HG03354 (cell line): Measurements from ENCODE around the gene DIMT1.

Experiments used
- ATAC-seq: cut with Tn5 transposase; IDR thresholded peaks from one replicate; pipeline ENCODE4 v1.9.1; 2021; ENCODE audit warnings: mild to moderate bottlenecking; ENCODE audit not compliant: unreplicated experiment, poor library complexity, severe bottlenecking

Gene DIMT1

DNA sequence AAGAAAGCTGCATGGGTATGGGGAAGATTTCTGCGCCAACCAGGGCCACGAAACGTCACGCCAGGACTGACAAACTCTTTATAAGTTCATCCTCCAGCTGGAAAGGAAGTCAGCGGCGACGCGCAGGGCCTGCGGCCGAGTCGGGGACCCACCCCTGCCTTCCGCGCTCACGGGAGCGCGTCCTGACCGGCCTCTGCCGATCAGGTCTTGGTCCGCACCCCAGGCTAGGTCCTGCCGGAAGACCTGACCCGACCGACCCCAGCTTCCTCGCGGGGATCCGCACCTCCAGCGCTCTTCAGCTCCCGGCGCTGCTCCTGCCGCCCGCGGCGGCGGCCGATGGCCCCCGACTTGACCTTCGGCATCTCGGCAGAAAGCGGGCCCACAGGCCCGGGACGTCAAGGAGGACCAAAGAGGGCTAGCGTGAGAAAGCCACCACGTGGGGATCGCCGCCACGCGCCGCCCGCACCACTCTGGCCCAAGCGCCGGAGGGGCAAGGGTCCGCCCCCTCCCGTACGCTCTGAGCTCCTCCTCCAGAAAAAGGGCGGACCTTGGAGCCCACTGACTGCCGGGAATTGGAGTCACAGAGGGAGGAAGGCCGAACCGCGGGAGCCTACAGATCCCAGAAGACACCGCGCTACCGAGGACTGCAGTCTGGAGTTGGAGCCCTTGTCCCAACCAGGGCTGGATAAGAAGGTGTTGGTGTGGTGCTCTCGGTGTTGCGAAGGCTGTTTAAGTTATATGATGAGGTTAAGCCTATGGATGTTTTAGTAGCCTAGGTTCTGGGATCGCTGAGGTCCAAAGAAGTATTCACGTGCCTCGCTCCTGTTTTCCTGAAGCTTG is at the start of gene DIMT1:
Gene DIMT1, minus strand, starts transcription at position 495 of the 840 bp plus-strand sequence. Its CDS starts 133 bp downstream, at position 362.
- ATAC-seq: peak; percentile 97

DNA sequence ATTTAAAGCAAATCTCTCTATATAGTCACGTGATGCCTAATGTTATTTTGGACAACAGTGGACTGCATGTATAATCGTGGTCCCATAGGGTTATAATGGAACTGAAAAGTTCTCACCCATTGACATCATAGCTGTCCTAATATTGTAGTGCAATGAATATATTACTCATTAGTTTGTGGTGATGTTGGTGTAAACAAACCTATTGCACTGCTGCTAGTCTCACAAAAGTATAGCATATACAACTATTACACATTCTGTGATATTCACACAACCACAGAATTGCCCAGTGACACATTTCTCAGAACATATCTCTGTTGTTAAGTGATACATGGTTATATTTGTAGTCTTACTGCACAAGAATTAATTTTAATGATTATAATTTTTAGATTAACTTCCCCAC is 46.6 kb upstream of the DIMT1 start:
- ATAC-seq: no peak

DNA sequence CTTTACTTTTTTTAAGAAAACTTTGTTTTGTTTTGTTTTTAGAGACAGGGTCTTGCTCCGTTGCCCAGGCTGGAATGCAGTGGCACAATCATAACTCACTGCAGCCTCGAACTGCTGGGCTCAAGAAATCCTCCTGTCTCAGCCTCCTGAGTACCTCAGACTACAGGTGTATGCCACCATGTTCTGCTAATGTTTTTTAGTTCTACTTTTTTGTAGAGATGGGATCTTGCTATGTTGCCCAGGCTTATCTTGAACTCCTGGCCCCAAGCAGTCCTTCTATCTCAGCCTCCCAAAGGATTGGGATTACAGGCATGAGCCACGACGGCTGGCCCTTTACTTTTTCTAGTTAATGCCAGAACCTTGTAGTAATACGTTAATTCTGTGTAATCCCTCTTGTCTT is 44.8 kb upstream of the DIMT1 start:
- no peak for ATAC-seq

DNA sequence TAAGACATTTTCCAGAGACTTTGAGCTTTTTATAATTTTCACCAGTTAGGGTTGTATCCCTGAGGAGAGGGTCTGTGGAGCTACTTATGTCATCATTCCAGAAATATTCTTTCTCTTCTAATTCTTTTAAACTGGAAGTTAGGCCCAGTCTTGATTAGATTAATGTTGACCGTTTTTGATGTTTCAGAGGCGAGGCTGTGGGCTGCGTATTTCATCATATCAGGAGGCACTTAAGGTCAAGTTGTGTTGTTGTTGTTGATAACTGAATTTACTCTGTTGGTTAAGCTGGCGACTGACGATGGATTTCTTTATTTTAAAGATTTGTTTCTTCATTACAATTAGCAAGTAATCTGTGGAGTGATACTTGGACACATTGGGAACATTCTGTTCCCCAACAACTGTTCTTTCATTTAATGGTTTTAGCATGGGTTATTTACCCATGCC is 28.9 kb upstream of the DIMT1 start:
- no peak for ATAC-seq

DNA sequence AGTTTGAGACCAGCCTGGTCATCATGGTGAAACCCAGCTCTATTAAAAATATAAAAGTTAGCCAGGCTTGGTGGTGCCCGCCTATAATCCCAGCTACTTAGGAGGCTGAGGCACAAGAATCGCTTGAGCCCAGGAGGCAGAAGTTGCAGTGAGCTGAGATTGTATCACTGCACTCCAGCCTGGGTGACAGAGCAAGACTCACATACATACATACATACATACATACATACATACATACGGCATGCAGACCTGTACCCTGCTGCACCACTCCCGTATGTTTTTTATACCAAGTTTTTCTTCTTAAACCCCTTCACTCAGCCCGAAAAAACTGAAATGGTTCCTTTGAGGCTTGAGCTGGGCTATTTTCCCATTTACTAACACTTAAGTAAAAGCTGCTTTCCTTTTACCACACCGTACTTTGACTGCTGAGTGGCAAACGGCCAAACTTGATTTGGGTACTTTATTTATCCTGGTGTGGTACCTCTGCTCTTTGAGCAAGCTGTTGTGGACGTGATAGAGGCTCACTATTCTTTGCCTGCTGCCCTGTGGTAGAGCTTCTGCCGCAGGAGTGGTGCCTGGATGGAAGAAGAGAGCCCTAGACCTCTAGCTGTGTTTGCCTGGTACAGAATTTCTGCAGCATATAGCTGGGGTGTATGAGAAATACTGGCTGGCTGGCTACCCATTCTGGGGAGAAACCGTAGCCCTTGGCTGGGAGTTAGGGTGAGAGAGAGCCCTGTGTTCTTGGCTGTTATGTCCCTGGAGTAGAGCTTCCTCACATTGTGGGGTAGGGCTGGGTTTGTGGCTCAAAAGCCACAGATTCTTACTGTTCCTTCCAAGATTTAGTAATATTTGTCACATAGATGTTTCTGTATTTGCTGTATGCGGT is 28.3 kb upstream of the DIMT1 start:
- ATAC-seq: no peak

DNA sequence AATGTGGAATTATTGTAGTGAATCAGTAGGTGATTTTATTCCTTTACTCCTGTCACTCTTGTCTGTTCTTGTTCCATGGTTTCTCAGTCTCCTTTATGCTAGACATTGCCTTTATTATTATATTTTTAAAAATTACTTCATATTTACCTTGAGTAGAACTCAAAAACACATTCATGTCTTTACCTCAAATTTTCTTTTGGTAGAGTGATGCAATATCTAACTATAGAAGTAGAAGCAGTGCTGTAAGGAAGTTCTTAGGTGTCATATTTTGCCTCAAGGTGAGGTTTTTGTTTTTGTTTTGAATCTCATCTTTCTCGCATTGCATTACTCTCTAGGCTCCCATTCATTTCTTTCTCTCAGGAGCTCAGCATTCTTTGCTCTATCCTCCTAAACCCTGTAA is 21.1 kb upstream of the DIMT1 start:
- ATAC-seq: no peak

DNA sequence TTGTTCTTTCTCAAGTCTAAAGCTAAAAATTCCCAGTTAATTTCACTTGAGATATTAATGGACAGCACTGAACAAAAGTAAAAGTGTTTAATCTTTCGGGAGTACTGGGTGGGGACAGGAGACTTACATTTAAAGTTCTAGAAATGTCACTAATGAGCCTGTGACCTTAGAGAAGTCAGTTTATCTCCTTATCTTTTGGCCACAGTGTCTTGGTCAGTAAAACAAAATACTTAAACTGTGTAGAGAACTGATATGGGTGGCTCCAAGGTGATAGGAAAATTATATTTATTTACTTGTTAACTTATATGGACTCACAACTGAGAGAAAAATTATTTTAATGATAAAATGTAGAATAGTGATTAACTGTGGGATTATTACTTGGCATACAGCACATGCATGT is 17.7 kb upstream of the DIMT1 start:
- no peak for ATAC-seq

DNA sequence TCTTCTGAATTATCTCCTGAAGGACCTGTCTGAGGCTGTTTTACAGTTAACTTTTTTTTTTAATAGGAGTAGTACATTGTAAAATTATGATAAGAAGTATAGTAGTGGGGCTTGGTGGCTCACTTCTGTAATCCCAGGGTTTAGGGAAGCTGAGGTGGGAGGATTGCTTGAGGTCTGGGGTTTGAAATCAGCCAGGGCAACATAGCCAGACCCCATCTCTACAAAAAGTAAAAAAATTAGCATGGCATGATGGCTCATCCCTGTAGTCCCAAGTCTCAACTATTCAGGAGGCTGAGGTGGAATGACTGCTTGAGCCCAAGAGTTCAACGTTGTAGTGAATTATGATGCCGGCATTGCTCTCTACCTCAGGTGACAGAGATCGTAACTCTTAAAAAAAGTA is 15.9 kb upstream of the DIMT1 start:
- ATAC-seq: no peak

DNA sequence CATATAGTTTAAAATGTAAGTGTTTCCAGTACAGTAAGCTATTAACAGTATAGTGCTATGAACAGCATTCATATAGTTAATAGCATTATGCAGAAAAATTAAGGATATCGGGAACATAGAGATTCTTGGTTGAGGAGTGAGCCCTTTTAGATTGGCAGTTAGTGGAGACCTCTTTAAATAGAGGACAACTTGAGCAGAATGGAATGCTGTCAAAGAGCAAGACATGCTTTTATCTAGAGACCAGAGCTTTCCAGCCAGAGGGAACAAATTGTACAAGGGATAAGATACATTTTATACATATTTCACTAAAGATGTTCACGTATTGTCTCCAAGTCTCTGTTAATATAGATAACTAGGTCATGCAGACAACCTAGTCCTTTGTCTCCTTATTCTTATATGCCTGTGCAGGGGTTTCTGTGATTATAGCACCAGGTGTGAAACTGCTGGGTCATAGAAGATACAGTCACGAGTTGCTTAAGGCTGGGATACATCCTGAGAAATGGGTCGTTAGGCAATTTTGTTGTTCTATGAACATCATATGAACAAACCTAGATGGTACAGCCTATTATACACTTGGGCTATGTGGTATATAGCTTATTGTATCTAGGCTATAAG is 14.9 kb upstream of the DIMT1 start:
- no peak for ATAC-seq

DNA sequence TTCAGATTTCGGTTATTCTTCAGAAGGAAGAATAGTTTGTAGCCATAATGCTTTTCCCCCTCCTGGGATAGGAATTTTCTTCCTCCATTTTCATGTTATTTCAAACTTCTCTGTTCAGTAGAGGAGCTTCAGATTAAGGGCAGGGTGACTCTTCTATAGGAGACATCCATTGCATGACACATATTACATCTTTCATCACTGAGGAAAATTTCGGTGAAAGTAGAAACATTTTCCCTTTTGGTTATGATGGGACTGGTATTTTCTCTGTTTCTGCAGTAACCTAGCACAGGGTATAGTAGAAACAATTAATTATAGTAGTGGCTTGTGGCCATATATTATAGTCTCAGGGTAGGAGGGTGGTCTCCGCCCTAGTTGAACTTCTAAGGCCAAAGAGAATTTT is 10.0 kb upstream of the DIMT1 start:
- no peak for ATAC-seq

DNA sequence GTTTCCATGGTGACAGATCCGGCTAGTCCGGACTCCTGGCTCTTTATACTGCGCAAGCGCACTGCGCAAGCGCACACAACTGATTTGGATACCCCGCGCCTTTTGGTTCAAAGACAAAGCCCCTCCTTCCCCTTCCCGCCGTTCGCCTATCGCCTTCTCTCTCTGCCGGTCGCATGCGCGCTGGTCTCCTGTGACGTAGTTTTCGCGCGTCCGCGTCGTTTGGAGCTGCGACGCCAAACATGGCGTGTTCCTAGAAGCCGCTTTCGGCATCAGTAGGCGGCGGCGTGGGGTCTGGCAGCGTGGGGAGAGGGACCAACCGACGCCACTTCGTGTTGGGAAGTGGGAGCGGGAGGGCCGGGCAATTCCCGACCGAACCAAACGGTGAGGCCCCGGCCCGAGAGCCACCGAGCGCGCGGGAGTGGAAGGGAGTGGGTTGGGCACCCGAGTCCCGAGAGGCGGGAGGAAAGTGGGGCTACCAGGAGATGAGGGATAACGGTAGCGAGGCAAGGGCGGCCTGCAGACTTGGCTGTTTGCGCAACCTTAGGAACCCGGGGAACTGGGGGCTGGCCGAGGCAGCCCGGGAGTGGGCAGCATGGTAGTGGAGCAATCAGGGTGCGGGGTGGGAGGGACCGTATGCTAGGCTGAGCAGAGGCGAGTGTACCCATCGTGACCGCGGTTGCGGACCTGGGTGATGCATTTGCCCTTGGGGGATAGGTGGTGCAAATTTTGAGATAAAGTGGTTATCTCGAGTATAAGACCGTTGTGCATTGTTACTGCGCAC is 9.0 kb upstream of the DIMT1 start, which contains the start of gene IPO11:
Gene IPO11, plus strand, starts transcription at position 215 of the 781 bp plus-strand sequence. CDS start 24,517 bp downstream, outside the sequence.
- peak; percentile 95 for ATAC-seq

DNA sequence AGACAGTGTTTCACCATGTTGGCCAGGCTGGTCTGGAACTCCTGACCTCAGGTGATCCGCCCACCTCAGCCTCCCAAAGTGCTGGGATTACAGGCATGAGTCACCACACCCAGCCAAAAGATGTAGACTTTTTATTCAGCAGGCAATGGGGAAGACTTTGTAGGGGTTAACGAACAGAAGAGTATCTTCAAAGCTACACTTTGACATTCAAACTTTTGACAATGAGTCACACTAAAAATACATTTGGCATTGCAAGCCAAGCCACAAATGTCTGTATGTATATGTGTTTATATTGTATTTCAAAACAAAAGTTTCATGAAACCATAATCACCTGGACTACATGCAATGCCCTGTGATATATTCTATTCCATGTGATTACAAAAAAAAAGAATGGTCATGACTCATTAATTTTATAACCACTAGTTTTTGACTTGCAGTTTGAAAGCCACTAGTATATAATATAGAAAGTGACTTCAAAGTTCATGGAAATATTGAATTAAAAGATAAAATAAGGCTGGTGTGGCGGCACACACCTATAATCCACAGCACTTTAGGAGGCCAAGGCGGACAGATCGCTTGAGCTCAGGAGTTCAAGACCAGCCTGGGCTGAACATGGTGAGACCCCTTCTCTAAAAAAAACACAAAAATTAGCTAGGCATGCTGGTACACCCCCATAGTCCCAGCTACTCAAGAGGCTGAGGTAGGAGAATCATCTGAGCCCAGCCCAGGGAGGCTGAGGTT is 8.3 kb downstream of the DIMT1 start:
- ATAC-seq: no peak

DNA sequence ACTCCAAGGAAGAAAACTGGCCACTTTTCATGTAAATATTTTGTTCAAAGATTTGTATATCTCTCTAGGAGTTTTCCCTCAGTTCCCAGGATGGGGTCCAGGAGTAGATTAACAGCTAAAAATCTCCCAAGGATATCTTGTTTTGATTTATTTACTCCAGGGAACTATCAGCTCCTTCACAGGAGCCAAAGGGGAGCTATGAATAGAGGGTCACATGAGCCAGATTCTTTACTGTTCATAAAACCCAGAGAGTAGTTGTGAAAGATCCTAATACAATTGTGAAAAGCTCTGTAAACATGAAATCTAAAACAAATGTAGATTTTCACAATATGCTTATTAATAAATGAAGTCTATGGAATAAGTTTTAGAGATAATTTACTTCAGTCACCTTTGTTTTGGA is 16.9 kb downstream of the DIMT1 start:
- ATAC-seq: no peak

DNA sequence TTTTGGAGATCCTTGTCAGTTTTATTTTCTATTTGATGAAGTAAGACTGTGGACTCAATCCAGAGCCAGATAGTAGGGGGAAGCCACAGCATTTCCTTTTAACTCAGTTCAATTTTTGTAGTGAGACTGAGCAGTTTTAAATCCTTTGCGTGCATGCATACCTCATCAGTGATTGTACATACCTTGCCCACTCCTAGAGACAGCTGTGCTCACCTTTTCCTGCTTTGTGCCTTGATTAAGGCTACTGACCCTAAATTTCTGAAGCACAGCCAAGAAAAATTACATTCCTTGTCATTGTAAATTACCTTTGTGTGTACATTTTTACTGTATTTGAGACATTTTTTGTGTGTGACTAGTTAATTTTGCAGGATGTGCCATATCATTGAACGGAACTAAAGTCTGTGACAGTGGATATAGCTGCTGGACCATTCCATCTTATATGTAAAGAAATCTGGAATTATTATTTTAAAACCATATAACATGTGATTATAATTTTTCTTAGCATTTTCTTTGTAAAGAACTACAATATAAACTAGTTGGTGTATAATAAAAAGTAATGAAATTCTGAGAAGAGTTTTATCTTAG is 17.8 kb downstream of the DIMT1 start:
- no peak for ATAC-seq

DNA sequence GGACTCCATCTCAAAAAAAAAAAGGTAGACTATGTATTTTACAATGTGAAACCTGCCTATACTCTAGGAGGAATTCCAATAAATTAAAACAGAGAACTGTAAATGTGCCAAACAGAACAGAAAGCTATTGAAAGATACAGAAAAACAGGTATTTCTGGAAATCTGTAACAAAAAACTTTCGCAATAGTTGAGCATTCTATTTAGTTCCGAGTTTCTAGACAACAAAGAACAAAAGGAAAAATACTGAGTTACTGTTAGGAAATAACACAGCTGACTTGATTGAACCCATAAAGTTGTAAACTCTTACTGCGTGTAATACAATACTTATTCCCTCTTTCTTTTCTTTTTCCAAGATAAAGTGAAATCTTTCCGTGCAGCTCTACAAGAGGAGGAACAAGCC is 18.6 kb downstream of the DIMT1 start:
- no peak for ATAC-seq

DNA sequence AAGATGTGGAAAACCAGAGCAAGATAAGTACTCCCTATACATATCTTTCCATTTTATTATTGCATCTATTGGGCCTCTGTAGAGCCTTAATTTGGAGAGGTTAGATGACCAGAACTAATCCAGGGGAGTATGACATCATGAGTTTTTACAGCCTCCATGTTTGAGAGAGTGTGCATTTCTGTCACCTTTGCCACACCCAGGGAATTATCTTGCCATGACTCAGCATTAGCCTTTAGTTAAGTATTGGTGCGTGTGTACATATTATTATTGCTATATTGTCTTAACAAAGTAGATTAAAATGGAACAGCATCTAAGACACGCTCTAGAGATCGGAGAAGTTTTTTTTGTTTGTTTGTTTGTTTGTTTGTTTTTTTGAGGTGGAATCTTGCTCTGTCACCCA is 27.6 kb downstream of the DIMT1 start:
- no peak for ATAC-seq

DNA sequence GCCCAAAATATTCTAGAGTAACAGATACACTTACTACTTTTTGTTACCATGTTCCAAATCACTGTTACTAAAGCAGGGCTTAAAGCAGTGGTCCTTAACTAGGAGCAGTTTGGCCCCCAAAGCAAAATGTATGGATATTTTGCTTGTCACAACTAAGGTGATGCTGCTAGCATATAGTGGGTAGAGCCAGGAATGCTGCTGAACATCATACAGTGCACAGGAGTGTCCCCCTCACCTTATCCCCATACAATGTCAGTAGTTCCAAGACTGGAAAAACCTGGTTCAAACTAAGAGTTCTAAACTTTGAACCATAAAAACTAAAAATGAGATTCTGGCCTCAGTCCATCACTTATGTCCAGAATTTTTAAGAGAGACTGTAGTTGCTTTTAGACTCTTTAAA is 28.1 kb downstream of the DIMT1 start:
- ATAC-seq: no peak

DNA sequence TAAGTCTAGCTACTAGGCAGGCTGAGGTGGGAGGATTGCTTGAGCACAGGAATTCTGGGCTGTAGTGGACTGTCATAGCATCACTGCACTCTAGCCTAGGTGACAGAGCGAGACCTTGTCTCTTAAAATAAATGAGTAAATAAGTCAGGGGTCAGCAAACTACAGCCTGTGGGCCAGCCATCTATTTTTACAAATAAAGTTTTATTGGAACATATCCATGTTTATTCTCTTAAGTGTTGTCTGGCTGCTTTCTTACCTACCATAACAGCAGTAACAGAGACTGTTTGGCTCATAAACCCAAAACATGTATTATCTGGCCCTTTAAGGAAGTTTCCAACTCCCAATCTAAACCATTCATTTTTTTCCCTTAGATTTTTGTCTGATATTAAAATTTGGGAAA is 29.6 kb downstream of the DIMT1 start:
- no peak for ATAC-seq

DNA sequence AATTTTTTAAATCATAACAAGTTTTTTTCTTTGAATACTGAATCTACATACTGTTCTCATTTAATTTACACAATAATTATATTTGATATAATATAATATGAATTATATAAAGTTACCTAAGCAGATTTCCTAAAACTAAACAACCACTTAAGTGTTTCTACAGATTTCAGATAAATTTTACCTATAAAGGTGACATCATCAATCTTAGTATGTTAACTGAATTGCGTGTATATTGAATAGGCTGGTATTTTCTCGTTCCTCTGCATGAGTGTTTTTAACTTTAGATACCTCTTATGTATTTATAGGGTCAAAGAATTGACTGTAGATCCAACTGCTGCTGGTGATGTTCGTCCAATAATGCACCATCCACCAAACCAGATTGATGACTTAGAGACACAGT is 30.3 kb downstream of the DIMT1 start:
- ATAC-seq: no peak
